GM12873 (cell line): ENCODE data around the gene CYGB.

Experiments
- CTCF ChIP-seq: IDR thresholded peaks from 2 replicates; pipeline ENCODE4 v1.5.1; 2012; ENCODE audit warnings: low read depth, mild to moderate bottlenecking, moderate library complexity, low read length, control low read depth; ENCODE audit not compliant: insufficient read depth; ENCODE audit errors: missing control alignments

CYGB gene

GRCh38 chr17:76501827-76502307 lies 35.6 kb downstream of the CYGB start:
- no peak for TF ChIP-seq CTCF

- no peak for TF ChIP-seq CTCF
These were observed 36.3 kb downstream of the CYGB start, which contains the start of gene RHBDF2 for GRCh38 chr17:76501018-76501826. Gene RHBDF2, minus strand, starts transcription at chr17:76501423. Its CDS starts 19,899 bp downstream, at chr17:76481524.

- no peak for TF ChIP-seq CTCF
These were observed 36.8 kb downstream of the CYGB start for GRCh38 chr17:76500747-76501017.

DNA sequence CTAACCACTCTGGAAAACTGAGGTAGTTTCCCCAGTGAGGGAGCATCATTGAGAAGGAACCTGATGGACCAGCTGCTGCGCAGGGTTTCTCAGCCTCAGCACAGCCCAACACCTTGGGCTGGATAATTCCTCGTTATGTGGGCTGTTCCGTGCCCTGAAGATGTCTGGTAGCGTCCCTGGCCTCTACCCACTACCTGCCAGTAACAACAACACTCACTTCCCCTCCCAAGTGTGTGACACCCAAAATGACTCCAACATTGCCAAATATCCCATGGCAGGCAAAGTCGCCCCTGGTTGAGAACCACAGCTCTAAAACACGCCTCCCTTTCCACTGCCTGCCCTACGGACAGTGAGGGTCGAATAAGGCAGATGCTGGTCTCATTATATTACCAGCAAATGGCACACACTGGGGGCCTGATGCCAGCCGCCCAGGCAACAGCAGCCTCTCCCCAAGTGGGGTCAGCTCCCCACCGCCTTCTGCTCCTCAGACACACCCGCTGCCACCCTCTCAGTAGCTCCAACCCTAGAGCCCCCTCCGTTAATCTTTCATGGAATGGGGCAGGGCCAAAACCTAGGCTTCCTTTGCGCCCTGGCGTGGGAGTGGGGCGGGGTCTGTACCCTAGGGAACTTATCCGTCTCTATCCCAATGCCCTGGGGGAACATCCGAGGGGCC lies 37.3 kb downstream of the CYGB start:
- no peak for TF ChIP-seq CTCF

DNA sequence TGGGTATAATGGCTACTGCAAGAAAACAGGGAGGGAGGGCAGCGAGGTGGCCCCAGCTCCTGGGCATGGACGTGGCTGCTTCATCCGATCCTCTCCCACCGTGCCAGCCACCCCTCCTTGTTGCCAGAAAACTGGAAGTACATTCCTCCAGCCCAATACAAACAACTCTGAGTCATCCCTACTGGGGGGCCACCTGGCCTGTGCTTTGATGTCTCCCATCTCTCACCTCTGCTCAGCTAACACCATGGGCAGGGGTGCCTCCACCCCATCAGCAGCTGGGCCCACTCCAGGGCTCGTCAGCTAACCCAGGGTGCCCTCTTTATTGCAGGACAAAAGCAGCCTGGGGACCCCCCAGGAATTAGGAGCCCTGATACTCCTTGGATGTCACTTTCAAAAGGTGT lies 38.2 kb downstream of the CYGB start:
- no peak for TF ChIP-seq CTCF

GRCh38 chr17:76498876-76499251 lies 38.6 kb downstream of the CYGB start:
- TF ChIP-seq CTCF = peak; percentile 16

- TF ChIP-seq CTCF = no peak
These were observed 39.3 kb downstream of the CYGB start for GRCh38 chr17:76497979-76498875.
